Nasal cavity respiratory epithelium epithelial cell of viscerocranial mucosa (primary cell): ENCODE results near the gene SH2D3A. TPM values are rescaled to one million over a fixed set of nuclear protein-coding genes. Genes with fewer than 3 reads are reported as not detected.

Experiments
- total RNA-seq: library from RNA; depleted of rRNA; stranded (reverse); fragments of >200 nt; gene quantifications from 2 replicates; pipeline ENCODE4 v1.2.3, GENCODE V29; 2014

SH2D3A gene
- 44.9 and 56.4 TPM in 2 replicates for total RNA-seq

GRCh38 chr19:6767357-6768235 is at the start of gene SH2D3A:
Gene SH2D3A, minus strand, starts transcription at chr19:6767435. Its CDS starts 3,687 bp downstream, at chr19:6763748.

GRCh38 chr19:6772028-6772865 is 5.0 kb upstream of the SH2D3A start, which contains the start of gene VAV1:
Gene VAV1, plus strand, starts transcription at chr19:6772708. Its CDS starts 100 bp downstream, at chr19:6772808.

GRCh38 chr19:6739390-6739882 is 27.8 kb downstream of the SH2D3A start, which contains the start of gene TRIP10:
Gene TRIP10, plus strand, starts transcription at chr19:6739680. Its CDS starts 82 bp downstream, at chr19:6739762.

GRCh38 chr19:6737284-6737872 is 29.9 kb downstream of the SH2D3A start, which contains the start of gene GPR108:
Gene GPR108, minus strand, starts transcription at chr19:6737580. Its CDS starts 4 bp downstream, at chr19:6737576.

GRCh38 chr19:6720369-6721137 is 46.7 kb downstream of the SH2D3A start, which contains the start of gene C3:
Gene C3, minus strand, starts transcription at chr19:6720650. Its CDS starts 61 bp downstream, at chr19:6720589.

Other genes with a start within 250 kb of the SH2D3A start
- 1.8 and 4.1 TPM in 2 replicates for gene TNFSF9, start 236.4 kb downstream of the SH2D3A start, total RNA-seq
- gene CD70, start 176.3 kb downstream of the SH2D3A start, total RNA-seq, result not detected in 2 replicates
- gene TNFSF14, start 97.3 kb downstream of the SH2D3A start, total RNA-seq, result 0.07 TPM in 1 of 2 replicates, not detected in the other
- 8.5 and 260 TPM in 2 replicates for gene C3, start 46.8 kb downstream of the SH2D3A start, total RNA-seq
- 84.1 and 87.7 TPM in 2 replicates for gene GPR108, start 29.9 kb downstream of the SH2D3A start, total RNA-seq
- 56.7 and 66.8 TPM in 2 replicates for gene TRIP10, start 27.8 kb downstream of the SH2D3A start, total RNA-seq
- 1.7 TPM in 1 of 2 replicates, not detected in the other for gene VAV1, start 5.3 kb upstream of the SH2D3A start, total RNA-seq
- not detected in 2 replicates for gene ADGRE1, start 120.1 kb upstream of the SH2D3A start, total RNA-seq